Colon (tissue), 2 donors: Measurements from ENCODE around the gene MTMR3.

Experiments used
- FAIRE-seq: peaks from 2 replicates; lab custom pipeline; 2012; peaks lifted over from hg19 to GRCh38; lab: Jason Lieb, UNC
- donor health status: control.
- donor health status: control.

MTMR3 gene

DNA sequence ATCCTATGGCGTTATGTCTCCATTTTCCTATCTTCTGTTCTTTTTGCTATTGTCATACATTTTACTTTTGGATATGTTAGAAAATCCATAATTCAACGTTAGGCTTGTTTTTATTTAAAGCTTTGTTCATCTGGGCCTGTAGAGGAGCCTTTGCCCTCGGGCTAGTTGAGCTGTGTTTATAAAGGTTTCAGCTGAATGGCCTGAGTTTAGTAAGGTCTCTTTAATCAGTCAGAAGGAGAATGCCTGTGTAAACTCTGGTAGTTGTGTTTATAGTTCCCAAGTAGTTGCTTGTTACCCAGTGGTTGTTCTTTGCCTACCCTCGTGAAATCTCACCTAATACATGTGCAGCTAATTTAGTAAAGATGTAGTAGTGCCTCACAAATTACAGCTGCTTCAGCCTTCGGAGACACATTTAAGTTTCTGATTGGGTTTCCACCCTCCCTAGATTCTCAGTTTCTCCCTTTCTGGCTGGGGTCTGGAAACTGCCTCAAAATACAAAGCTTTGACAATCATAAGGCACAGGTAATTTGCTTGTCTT, 33.1 kb downstream of the MTMR3 start:
- no peak for FAIRE-seq

- FAIRE-seq, result no peak
These were observed 34.3 kb downstream of the MTMR3 start for GRCh38 chr22:29917052-29917902.

- FAIRE-seq, result no peak
These were observed 42.4 kb downstream of the MTMR3 start for GRCh38 chr22:29925402-29925801.

DNA sequence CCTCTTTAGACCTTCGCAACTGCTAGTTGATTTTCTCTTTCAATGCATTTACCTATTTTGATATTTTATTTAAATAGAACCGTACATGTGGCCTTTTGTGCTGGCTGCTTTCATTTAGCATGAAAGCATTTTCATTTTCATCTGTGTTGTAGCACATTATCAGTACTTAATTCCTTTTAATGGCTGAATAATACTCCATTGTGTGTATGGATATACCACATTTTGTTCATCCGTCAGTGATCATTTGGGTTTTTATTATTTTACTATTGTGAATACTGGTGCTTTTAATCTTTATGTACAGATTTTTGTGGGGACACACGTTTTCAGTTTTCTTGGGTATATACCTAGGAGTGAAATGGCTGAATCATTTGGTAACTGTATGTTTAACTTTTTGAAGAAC, 43.1 kb downstream of the MTMR3 start:
- no peak for FAIRE-seq

DNA sequence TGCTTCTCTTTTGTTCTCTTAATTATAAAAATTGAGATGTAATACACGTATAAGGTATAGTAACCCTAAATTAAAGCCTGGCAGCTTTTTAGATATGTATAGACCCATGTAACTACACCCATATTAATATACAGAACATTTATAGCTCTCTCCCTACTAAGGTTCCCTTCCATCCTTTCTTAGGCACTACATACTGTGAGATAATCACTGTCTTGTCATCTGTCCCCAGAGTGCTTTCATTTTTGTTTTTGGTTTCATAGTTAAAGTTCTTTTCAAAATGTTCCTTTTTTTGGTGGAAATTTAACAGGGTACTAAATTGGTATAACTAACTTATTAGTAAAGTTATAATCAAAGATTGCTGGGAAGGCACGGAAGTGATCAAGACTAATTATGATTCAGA, 49.2 kb downstream of the MTMR3 start:
- no peak for FAIRE-seq

- no peak for FAIRE-seq
These were observed 50.6 kb downstream of the MTMR3 start for GRCh38 chr22:29933619-29934018.

DNA sequence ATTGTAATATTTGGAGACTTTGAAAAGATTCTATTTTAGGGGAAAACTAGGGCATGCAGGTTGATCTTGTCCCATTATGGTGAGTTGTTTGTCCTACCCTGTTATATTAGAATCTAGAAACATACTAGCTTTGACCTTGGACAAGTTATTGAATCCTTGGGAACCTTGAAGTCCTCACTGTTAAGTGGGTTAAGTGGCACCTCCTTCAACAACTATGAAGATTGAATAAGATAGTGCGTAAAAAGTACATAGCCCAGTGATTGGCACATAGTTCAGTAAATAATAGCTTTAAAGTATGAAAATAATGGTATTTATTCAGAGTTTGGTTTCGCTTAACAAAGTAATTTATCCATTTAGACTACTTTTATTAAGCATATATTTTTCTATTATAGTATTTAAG, 51.6 kb downstream of the MTMR3 start:
- FAIRE-seq, result no peak

- FAIRE-seq, result peak; percentile 65
These were observed 53.2 kb downstream of the MTMR3 start for GRCh38 chr22:29936186-29936585.

- FAIRE-seq, result no peak
These were observed 55.1 kb downstream of the MTMR3 start for GRCh38 chr22:29937940-29938693.

DNA sequence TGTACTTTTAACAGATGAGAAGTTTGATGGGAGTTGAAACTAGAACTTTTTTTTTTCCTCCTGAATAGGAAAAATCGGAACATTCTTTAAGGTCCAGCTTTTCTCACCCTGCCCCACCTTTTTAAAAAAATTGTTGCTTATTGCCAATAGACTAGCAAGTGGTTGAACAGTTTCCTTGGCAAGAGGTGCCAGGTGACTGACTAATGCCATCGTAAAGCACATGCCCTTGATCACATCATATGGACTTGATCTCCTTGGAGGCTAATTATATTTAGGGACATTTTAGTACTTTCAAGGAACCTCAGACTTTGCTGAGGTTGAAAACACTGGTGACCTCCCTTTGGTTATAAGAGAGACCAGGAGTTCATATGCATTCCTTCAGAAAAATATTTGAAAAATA, 57.6 kb downstream of the MTMR3 start:
- FAIRE-seq, result no peak

- FAIRE-seq, result no peak
These were observed 61.4 kb downstream of the MTMR3 start for GRCh38 chr22:29944339-29944738.

DNA sequence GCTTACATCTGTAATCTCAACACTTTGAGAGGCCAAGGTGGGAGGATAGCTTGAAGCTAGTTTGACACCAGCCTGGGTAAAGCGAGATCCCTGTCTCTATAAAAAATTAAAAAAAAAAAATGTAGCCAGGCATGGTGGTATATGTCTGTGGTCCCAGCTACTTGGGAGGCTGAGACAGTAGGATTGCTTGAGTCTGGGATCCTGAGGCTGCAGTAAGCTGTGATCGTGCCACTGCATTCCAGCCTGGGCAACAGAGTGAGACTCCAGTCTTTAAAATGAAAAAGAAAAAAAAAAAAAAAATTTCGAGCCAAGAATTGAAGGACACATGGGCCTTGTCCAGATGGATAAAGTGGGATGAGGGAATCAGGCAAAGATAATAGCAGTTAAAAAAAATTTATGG, 62.5 kb downstream of the MTMR3 start:
- FAIRE-seq, result no peak

DNA sequence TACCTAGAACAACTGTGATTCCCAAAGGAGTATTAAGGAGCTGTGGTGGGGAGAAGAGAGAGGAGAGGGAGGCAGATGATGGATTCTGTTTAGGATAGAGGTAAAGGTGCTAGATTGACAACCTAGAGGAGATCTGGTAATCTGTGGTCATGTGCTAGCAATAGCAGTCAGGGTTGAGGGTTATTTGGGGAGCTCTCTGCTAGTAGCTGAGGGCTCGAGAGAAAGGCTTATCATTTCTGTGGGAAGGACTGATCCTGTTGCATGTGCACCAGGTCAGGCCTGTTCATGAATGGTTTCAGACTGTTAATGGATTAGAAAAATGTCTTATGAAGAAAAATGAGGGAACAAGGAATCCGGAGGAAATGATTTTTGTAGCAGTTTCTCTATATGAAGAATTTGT, 63.2 kb downstream of the MTMR3 start:
- no peak for FAIRE-seq

DNA sequence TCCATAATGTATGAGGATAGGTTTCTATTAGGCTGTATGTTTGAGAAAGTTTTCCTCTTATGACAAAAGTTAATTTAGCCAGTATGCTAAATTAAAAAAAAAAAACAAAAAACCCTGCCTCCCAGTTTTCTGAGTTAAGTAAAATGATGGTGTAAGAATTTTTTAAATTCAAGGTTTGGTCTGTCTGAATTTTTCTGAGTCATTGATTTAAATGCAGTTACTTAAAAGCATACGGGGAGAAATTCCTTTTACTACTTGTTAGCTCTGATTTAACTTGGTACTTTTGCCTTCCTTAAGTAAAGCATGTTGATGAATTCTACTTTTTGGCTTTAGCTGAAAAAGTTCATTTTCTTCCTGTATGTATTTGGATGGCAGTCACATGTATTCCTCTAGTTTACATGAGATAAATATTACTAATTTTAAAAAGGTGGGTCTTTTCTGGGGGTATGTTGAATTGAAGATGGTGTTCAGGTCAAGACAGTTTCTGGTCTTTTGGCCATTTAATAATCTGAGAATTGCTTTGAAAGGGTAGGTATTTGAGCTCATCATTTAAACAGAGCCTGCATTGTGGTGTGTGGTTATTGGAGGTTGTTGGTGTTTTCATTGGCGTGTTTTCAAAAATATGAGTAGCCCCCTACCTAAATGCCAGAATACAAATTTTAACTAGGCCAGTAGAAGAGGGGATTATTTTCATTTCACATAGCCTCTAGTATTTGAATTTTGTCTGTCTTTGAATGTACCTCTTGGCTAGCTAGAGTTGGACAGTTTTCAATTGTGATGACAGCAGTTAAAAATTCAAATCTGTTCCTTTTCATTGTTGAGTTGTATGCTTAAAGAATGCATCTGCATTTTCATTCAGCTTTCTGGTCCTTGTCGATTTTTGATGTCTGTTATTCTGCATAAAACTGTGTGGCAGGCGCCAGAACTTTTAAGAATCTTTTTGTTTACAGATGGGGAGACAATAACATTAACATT, 64.7 kb downstream of the MTMR3 start:
- FAIRE-seq, result peak; percentile 64

- no peak for FAIRE-seq
These were observed 65.4 kb downstream of the MTMR3 start for GRCh38 chr22:29948385-29948769.

- no peak for FAIRE-seq
These were observed 66.9 kb downstream of the MTMR3 start for GRCh38 chr22:29949872-29950271.

GRCh38 chr22:29951791-29952413, 68.9 kb downstream of the MTMR3 start:
- no peak for FAIRE-seq

GRCh38 chr22:29954203-29954855, 71.4 kb downstream of the MTMR3 start:
- FAIRE-seq, result no peak

DNA sequence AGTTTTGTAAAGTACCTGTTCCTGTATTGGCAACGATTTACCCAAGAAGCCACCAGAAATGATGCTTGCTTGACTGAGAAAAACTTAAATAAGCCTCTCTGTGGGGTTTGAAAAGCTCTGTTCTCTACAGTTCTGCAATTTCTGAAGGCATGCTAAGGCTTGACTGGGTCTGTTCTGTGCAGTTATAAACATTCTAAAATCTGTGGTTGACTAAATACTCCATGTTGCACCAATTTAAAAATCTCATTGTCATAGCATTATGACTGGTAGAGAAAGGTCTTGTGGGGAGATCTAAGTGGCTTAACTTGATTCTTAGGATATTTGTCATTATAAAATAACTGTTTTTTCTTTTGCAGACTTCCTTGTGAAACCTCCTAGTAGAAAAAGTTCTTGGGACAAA, 73.7 kb downstream of the MTMR3 start:
- no peak for FAIRE-seq

DNA sequence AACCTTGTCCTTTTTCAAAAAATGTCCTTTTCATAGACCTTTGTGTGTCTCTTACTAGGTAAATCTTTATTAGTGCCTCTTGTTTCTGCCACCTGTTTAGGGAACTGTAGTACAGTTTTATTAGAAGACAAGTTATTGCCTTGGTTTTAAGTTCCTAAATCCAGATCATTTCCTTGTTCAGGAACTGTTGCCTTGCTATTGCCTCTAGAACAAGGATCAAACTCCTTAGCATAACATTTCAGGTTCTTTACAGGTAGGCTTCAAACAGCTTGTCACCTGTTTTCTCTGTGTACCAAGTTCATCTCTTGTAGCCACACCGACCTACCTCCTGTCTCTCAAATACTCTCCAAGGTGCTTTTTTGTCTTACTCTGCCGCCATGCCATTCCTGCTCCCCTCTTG, 75.2 kb downstream of the MTMR3 start:
- no peak for FAIRE-seq

GRCh38 chr22:29964776-29965175, 81.8 kb downstream of the MTMR3 start:
- FAIRE-seq, result no peak
